ENCODE results near the gene AFP. TPM values are rescaled to one million over a fixed set of nuclear protein-coding genes. Genes with fewer than 3 reads are reported as not detected.
A peak's percentile ranks its signal among the peaks of the same experiment; 100 is the strongest.

Gene AFP
- total and polyA plus RNA-seq, 2 of the 13 experiments (the other 11 are each of a cell fraction or from before 2014, with no cell fraction given), result 9,434 to 13,105 TPM

DNA sequence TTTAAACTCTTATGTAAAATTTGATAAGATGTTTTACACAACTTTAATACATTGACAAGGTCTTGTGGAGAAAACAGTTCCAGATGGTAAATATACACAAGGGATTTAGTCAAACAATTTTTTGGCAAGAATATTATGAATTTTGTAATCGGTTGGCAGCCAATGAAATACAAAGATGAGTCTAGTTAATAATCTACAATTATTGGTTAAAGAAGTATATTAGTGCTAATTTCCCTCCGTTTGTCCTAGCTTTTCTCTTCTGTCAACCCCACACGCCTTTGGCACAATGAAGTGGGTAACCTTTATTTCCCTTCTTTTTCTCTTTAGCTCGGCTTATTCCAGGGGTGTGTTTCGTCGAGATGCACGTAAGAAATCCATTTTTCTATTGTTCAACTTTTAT is 32.0 kb upstream of the AFP start, which contains the start of gene ALB (continued):
- no peak for TF ChIP-seq NFKB2 (CRISPR knock-in tag; IDR thresholded peaks at IDR 0.05; ENCODE audit: borderline replicate concordance)
- no peak for TF ChIP-seq ATAD3A (CRISPR knock-in tag; IDR thresholded peaks at IDR 0.05)
- 0 out of 2 replicates have a peak, but pooled peaks have one; percentile 35 for TF ChIP-seq ZNF777 (CRISPR knock-in tag; IDR thresholded peaks at IDR 0.05)
- TF ChIP-seq MAFF (IDR thresholded peaks at IDR 0.05; ENCODE audit: low read depth, low read length), result no peak
- TF ChIP-seq, protein P1, sequence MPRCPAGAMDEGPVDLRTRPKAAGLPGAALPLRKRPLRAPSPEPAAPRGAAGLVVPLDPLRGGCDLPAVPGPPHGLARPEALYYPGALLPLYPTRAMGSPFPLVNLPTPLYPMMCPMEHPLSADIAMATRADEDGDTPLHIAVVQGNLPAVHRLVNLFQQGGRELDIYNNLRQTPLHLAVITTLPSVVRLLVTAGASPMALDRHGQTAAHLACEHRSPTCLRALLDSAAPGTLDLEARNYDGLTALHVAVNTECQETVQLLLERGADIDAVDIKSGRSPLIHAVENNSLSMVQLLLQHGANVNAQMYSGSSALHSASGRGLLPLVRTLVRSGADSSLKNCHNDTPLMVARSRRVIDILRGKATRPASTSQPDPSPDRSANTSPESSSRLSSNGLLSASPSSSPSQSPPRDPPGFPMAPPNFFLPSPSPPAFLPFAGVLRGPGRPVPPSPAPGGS (CRISPR knock-in tag; IDR thresholded peaks at IDR 0.05), result no peak
- TF ChIP-seq ZNF441 (CRISPR knock-in tag; IDR thresholded peaks at IDR 0.05; ENCODE audit: borderline replicate concordance), result no peak
- TF ChIP-seq, protein P2, sequence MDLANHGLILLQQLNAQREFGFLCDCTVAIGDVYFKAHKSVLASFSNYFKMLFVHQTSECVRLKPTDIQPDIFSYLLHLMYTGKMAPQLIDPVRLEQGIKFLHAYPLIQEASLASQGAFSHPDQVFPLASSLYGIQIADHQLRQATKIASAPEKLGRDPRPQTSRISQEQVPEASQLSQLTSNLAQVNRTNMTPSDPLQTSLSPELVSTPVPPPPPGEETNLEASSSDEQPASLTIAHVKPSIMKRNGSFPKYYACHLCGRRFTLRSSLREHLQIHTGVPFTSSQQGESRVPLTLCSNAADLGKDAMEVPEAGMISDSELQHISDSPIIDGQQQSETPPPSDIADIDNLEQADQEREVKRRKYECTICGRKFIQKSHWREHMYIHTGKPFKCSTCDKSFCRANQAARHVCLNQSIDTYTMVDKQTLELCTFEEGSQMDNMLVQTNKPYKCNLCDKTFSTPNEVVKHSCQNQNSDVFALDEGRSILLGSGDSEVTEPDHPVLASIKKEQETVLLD (CRISPR knock-in tag; IDR thresholded peaks at IDR 0.05; ENCODE audit: low read depth), result no peak
- TF ChIP-seq ZNF703 (CRISPR knock-in tag; IDR thresholded peaks at IDR 0.05; ENCODE audit: borderline replicate concordance), result no peak
- peak; percentile 14; the same call in 1 of the 2 replicates for TF ChIP-seq TCF7 (IDR thresholded peaks at IDR 0.05; ENCODE audit: low read depth)
- TF ChIP-seq MEIS1 (CRISPR knock-in tag; IDR thresholded peaks at IDR 0.05; ENCODE audit: borderline replicate concordance), result no peak
- TF ChIP-seq GTF3A (CRISPR knock-in tag; conservative IDR thresholded peaks at IDR 0.05), result no peak
- TF ChIP-seq, protein P3, sequence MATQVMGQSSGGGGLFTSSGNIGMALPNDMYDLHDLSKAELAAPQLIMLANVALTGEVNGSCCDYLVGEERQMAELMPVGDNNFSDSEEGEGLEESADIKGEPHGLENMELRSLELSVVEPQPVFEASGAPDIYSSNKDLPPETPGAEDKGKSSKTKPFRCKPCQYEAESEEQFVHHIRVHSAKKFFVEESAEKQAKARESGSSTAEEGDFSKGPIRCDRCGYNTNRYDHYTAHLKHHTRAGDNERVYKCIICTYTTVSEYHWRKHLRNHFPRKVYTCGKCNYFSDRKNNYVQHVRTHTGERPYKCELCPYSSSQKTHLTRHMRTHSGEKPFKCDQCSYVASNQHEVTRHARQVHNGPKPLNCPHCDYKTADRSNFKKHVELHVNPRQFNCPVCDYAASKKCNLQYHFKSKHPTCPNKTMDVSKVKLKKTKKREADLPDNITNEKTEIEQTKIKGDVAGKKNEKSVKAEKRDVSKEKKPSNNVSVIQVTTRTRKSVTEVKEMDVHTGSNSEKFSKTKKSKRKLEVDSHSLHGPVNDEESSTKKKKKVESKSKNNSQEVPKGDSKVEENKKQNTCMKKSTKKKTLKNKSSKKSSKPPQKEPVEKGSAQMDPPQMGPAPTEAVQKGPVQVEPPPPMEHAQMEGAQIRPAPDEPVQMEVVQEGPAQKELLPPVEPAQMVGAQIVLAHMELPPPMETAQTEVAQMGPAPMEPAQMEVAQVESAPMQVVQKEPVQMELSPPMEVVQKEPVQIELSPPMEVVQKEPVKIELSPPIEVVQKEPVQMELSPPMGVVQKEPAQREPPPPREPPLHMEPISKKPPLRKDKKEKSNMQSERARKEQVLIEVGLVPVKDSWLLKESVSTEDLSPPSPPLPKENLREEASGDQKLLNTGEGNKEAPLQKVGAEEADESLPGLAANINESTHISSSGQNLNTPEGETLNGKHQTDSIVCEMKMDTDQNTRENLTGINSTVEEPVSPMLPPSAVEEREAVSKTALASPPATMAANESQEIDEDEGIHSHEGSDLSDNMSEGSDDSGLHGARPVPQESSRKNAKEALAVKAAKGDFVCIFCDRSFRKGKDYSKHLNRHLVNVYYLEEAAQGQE (IDR thresholded peaks at IDR 0.05; ENCODE audit: borderline replicate concordance in 1 of 2, low read depth in 1 of 2, low read length in 2 of 2), result peak in 1 of 2 experiments; percentile 82; a peak in 2 of 4 replicates
- no peak for TF ChIP-seq ZNF550 (CRISPR knock-in tag; IDR thresholded peaks at IDR 0.05; ENCODE audit: borderline replicate concordance)
- TF ChIP-seq, protein P4, sequence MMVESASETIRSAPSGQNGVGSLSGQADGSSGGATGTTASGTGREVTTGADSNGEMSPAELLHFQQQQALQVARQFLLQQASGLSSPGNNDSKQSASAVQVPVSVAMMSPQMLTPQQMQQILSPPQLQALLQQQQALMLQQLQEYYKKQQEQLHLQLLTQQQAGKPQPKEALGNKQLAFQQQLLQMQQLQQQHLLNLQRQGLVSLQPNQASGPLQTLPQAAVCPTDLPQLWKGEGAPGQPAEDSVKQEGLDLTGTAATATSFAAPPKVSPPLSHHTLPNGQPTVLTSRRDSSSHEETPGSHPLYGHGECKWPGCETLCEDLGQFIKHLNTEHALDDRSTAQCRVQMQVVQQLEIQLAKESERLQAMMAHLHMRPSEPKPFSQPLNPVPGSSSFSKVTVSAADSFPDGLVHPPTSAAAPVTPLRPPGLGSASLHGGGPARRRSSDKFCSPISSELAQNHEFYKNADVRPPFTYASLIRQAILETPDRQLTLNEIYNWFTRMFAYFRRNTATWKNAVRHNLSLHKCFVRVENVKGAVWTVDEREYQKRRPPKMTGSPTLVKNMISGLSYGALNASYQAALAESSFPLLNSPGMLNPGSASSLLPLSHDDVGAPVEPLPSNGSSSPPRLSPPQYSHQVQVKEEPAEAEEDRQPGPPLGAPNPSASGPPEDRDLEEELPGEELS (CRISPR knock-in tag; IDR thresholded peaks at IDR 0.05), result peak; percentile 55
- TF ChIP-seq, protein P5, sequence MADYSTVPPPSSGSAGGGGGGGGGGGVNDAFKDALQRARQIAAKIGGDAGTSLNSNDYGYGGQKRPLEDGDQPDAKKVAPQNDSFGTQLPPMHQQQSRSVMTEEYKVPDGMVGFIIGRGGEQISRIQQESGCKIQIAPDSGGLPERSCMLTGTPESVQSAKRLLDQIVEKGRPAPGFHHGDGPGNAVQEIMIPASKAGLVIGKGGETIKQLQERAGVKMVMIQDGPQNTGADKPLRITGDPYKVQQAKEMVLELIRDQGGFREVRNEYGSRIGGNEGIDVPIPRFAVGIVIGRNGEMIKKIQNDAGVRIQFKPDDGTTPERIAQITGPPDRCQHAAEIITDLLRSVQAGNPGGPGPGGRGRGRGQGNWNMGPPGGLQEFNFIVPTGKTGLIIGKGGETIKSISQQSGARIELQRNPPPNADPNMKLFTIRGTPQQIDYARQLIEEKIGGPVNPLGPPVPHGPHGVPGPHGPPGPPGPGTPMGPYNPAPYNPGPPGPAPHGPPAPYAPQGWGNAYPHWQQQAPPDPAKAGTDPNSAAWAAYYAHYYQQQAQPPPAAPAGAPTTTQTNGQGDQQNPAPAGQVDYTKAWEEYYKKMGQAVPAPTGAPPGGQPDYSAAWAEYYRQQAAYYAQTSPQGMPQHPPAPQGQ (CRISPR knock-in tag; IDR thresholded peaks at IDR 0.05; ENCODE audit: borderline replicate concordance), result no peak
- no peak for TF ChIP-seq ZNF224 (CRISPR knock-in tag; IDR thresholded peaks at IDR 0.05)
